Testis (tissue), 2 donors: ENCODE results near the gene VDAC2.

Experiments used
- POLR2A ChIP-seq: fragments of 450-650 bp; IDR thresholded peaks from one replicate; pipeline ENCODE4 v1.6.1; 2017; ENCODE audit warnings: antibody characterized with exemption, mild to moderate bottlenecking, moderate library complexity
- TF ChIP-seq, protein P1 (sequence below), 3 experiments: fragments of 450-650 bp in 2 of 3; fragments of 200-600 bp in 1 of 3; sonication (generic) in 1 of 3; IDR thresholded peaks; one replicate each; pipeline ENCODE4 v1.5.1; 2016 to 2019; ENCODE audit warnings: antibody characterized with exemption in 3 of 3, mild to moderate bottlenecking in 2 of 3, moderate library complexity in 1 of 3

GRCh38 chr10:75179657-75180177 lies 30.9 kb upstream of the VDAC2 start:
- TF ChIP-seq, protein P1, sequence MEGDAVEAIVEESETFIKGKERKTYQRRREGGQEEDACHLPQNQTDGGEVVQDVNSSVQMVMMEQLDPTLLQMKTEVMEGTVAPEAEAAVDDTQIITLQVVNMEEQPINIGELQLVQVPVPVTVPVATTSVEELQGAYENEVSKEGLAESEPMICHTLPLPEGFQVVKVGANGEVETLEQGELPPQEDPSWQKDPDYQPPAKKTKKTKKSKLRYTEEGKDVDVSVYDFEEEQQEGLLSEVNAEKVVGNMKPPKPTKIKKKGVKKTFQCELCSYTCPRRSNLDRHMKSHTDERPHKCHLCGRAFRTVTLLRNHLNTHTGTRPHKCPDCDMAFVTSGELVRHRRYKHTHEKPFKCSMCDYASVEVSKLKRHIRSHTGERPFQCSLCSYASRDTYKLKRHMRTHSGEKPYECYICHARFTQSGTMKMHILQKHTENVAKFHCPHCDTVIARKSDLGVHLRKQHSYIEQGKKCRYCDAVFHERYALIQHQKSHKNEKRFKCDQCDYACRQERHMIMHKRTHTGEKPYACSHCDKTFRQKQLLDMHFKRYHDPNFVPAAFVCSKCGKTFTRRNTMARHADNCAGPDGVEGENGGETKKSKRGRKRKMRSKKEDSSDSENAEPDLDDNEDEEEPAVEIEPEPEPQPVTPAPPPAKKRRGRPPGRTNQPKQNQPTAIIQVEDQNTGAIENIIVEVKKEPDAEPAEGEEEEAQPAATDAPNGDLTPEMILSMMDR (IDR thresholded peaks at IDR 0.05), result no peak
- TF ChIP-seq POLR2A, result no peak
